ENCODE results near the gene RAD51B.

GRCh38 chr14:68365228-68365627 lies 545.6 kb downstream of the RAD51B start:
- no peak for TF ChIP-seq POLR2A (IDR thresholded peaks at IDR 0.05)
- TF ChIP-seq, protein P1, sequence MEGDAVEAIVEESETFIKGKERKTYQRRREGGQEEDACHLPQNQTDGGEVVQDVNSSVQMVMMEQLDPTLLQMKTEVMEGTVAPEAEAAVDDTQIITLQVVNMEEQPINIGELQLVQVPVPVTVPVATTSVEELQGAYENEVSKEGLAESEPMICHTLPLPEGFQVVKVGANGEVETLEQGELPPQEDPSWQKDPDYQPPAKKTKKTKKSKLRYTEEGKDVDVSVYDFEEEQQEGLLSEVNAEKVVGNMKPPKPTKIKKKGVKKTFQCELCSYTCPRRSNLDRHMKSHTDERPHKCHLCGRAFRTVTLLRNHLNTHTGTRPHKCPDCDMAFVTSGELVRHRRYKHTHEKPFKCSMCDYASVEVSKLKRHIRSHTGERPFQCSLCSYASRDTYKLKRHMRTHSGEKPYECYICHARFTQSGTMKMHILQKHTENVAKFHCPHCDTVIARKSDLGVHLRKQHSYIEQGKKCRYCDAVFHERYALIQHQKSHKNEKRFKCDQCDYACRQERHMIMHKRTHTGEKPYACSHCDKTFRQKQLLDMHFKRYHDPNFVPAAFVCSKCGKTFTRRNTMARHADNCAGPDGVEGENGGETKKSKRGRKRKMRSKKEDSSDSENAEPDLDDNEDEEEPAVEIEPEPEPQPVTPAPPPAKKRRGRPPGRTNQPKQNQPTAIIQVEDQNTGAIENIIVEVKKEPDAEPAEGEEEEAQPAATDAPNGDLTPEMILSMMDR (IDR thresholded peaks at IDR 0.05), result no peak

Data from thyroid gland (tissue), 4 donors.